Fibroblast of skin of left quadriceps (primary cell): Measurements from ENCODE around the gene WFDC10B.
"Not testable (repeated sequence)": the region's sequence is repeated elsewhere in the genome, so short reads cannot be mapped to it uniquely, and the experiment has no call there.

ENCODE experiments used
- DNase-seq, 2 experiments: peaks; one replicate each; pipeline ENCODE4 v3.0.0-alpha.2; 2013; ENCODE audit warnings: low read depth in 2 of 2

Gene WFDC10B

GRCh38 chr20:45704969-45705637 lies at the start of gene WFDC10B:
Gene WFDC10B (minus strand): TSS chr20:45705019. CDS start chr20:45685992, 19,027 bp downstream.
- DNase-seq = no peak

DNA sequence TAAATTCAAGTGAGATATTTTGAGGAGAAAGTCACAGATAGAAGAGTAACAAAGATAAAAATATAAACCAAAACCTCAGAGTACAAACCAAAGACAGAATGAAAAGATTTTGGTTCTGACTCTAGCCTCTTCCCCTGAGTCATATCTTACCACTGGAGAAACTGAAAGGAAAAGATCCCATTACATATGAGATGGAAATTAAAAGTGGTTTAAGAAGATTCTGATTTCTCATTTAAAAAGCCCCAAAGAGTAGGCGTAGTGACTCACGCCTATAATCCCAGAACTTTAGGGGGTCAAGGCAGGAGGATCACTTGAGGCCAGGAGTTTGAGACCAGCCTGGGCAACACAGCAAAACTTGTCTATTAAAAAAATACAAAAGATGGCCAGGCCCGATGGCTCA lies 47.9 kb upstream of the WFDC10B start:
- DNase-seq = no peak

DNA sequence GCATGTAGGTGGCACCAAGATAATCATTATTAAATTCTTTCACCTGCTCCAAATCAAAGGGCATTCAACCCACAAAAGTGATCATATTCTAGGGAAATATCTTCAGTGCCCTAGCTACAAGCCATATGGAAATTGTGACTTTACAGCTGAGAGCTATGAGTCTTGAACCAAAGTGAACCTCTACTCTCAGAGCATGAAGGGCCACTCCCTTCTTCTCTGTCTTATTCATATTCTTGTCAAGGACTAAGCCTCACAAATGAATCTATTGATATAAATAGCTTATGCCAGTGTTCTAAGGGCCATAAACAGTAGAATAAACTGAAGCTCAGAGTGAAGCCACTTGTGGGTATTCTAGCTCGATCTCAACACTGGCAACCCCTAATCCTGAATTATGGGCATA lies 46.9 kb upstream of the WFDC10B start:
- DNase-seq = no peak

- DNase-seq = no peak
Observed at GRCh38 chr20:45745015-45745414, 40.2 kb upstream of the WFDC10B start.

DNA sequence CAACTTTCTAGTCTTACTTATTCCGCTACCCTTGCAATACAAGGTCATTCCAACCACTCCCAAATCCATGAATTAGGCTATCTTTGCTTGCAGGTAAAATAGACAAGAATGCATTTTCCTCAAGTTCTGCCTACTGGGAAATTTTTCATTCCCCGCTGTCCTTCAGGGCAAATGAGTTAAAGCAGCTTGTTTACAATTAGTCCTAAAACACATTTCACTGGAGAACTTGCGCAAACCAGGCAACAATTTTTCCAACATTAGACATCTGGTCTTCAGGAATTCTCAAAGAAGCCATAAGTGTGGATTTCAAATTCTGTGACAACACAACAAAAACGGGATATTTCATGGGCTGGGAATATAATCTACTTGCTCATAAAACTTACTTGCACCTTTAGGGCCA lies 37.8 kb upstream of the WFDC10B start:
- no peak for DNase-seq

GRCh38 chr20:45735988-45736387 lies 31.2 kb upstream of the WFDC10B start:
- no peak for DNase-seq

DNA sequence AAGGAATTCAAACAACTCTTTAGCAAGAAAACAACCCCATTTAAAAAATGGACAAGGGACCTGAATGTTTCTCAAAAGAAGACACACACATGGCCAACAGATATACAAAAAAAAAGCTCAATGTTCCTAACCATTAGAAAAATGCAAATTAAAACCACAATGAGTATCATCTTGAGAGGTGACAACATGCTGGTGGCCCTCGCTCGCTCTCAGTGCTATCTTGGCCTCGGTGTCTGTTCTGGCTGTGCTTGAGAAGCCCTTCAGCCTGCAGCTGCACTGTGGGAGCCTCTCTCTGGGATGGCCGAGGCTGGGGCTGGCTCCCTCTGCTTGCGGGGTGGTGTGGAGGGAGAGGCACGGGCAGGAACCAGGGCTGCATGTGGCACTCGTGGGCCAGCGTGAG lies 30.7 kb upstream of the WFDC10B start:
- no peak for DNase-seq

DNA sequence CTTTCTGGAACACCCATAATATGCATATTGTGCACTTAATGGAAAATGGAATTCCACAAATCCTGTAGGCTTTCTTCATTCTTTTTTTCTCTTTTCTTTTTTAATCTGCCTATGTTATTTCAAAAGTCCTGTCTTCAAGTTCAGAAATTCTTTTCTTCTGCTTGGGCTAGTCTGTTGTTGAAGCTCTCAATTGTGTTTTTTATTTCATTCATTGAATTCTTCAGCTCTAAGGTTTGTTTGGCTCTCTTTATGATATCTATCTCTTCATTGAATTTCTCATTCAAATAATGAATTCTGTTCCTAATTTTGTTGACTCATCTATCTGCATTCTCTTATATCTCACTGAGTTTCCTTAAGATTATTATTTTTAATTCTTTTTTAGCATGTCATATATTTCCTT lies 27.4 kb upstream of the WFDC10B start:
- no peak for DNase-seq

GRCh38 chr20:45727044-45727443 lies 22.2 kb upstream of the WFDC10B start:
- DNase-seq = no peak

GRCh38 chr20:45725134-45725533 lies 20.3 kb upstream of the WFDC10B start:
- no peak for DNase-seq

DNA sequence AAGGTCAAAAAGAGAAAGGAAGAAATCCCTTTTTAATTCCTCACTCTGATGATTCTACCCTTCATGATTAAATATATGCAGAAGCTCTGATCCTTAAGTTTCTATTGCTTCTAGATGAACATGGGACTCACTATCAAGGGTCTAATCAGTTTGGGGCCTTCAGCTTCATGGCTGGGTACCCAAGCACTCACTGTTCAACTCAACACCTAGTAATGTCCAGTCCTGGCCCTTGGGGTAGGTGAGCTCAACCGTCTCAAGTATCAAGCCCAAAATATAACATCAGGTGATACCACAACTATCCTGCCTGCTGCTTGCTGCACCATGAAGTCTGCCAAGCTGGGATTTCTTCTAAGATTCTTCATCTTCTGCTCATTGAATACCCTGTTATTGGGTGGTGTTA lies 17.2 kb upstream of the WFDC10B start, which contains the start of gene SPINT4:
TSS of gene SPINT4 (plus strand) at position 301 of the 400 bp plus-strand sequence. CDS start at position 322, 21 bp downstream.
- no peak for DNase-seq

DNA sequence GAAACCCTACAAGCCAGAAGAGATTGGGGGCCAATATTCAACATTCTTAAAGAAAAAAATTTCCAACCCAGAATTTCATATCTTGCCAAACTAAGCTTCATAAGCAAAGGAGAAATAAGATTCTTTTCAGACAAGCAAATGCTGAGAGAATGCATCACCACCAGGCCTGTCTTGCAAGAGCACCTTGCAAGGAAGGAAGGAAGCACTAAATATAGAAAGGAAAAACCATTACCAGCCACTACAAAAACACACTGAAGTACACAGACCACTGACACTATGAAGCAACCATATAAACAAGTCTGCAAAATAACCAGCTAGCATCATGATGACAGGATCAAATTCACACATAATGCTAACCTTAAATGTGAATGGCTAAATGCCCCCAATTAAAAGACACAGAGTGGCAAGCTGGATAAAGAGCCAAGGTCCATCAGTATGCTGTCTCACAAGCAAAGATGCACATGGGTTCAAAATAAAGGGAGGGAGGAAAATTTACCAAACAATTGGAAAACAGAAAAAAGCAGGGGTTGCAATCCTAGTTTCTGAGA lies 11.4 kb upstream of the WFDC10B start:
- DNase-seq = not testable (repeated sequence)

GRCh38 chr20:45701873-45702272 lies 2.9 kb downstream of the WFDC10B start, which contains the start of gene WFDC13:
Gene WFDC13 (plus strand): TSS chr20:45702038. CDS start chr20:45702124, 86 bp downstream.
- DNase-seq = no peak

GRCh38 chr20:45701104-45701503 lies 3.7 kb downstream of the WFDC10B start:
- DNase-seq = no peak

GRCh38 chr20:45695496-45695895 lies 9.3 kb downstream of the WFDC10B start:
- no peak for DNase-seq

DNA sequence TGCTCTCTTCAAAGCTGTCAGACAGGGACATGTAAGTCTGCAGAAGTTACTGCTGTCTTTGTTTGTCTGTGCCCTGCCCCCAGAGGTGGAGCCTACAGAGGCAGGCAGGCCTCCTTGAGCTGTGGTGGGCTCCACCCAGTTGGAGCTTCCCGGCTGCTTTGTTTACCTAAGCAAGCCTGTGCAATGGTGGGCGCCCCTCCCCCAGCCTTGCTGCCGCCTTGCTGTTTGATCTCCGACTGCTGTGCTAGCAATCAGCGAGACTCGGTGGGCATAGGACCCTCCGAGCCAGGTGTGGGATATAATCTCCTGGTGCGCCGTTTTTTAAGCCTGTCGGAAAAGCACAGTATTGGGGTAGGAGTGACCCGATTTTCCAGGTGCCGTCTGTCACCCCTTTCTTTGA lies 11.5 kb downstream of the WFDC10B start:
- DNase-seq = not testable (repeated sequence)

GRCh38 chr20:45685896-45686295 lies 18.9 kb downstream of the WFDC10B start:
- no peak for DNase-seq

DNA sequence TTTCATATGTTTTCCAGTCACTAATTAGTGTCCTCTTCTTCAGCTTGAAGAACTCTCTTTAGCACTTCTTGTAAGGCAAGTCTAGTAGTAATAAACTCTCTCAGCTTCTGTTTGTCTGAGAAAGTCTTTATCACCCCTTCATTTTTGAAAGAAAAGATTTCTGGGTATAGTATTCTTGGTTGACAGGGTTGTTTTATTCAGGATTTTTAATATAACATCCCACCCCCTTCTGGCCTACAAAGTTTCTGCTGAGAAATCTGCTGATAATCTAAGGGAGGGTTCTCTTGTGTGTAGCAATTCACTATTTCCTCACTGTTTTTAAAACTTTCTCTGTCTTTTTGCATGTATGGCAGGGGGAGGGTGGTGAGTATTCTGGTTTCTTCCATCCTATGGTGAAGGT lies 25.2 kb downstream of the WFDC10B start:
- DNase-seq = no peak

DNA sequence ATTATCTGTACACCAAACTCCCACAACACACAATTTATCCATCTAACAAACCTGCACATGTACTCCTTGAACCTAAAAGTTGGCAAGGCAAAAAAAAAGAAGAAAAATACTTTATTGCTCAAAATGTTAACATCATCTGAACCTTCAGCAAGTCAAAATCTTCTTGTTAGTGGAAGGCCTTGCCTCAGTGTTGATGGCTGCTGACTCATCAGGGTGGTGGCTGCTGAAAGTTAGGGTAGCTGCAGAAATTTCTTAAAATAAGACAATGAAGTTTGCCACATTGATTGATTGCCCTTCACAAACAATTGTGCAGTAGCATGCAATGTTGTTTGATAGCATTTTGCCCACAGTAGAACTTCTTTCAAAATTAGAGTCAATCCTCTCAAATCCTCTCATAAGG lies 32.1 kb downstream of the WFDC10B start:
- no peak for DNase-seq

DNA sequence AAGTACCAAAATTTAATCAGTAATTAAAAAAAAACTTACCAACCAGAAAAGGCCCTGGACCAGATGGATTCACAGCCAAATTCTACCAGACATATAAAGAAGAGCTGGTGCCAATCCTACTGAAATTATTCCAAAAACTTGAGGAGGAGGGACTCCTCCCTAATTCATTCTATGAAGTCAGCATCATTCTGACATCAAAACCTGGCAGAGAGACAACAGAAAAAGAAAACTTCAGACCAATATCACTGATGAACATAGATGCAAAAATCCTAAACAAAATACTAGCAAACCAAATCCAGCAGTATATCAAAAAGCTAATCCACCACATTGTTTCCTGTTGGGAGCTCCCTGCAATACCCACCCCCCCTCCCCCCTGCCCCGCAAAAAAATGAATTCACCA lies 34.7 kb downstream of the WFDC10B start, which contains the start of gene WFDC11:
TSS of gene WFDC11 (minus strand) at position 101 of the 400 bp plus-strand sequence. CDS start 19,639 bp downstream, outside the sequence.
- DNase-seq = no peak

DNA sequence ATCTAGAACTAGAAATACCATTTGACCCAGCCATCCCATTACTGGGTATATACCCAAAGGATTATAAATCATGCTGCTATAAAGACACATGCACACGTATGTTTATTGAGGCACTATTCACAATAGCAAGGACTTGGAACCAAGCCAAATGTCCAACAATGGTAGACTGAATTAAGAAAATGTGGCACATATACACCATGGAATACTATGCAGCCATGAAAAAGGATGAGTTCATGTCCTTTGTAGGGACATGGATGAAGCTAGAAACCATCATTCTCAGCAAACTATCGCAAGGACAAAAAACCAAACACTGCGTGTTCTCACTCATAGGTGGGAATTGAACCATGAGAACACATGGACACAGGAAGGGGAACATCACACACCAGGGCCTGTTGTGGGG lies 47.8 kb downstream of the WFDC10B start:
- not testable (repeated sequence) for DNase-seq

DNA sequence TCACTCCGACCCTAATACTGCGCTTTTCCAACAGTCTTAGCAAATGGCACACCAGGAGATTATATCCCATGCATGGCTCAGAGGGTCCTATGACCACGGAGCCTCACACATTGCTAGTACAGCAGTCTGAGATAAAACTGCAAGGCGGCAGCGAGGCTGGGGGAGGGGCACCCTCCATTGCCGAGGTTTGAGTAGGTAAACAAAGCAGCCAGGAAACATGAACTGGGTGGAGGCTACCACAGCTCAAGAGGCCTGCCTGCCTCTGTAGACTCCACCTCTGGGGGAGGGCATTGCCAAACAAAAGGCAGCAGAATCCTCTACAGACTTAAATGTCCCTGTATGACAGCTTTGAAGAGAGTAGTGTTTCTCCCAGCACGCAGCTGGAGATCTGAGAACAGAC lies 53.1 kb downstream of the WFDC10B start:
- not testable (repeated sequence) for DNase-seq

- DNase-seq = no peak
Observed at GRCh38 chr20:45649312-45649863, 55.4 kb downstream of the WFDC10B start.
